Tibial nerve (tissue), 4 donors: Measurements from ENCODE around the gene PANX2.

ENCODE experiments used
- CTCF ChIP-seq, 5 experiments: fragments of 200-600 bp in 3 of 5; fragments of 450-650 bp in 2 of 5; sonication (generic) in 3 of 5; IDR thresholded peaks; one replicate each; pipeline ENCODE4 v1.5.1; 2016 to 2019; ENCODE audit warnings: antibody characterized with exemption in 5 of 5, mild to moderate bottlenecking in 3 of 5, moderate library complexity in 2 of 5
- EP300 ChIP-seq, 2 donors: sonication (generic); formaldehyde crosslinking; IDR thresholded peaks; one replicate each; pipeline ENCODE4 v1.6.1; 2017; ENCODE audit warnings: antibody characterized with exemption in 2 of 2, mild to moderate bottlenecking in 1 of 2
- POLR2A ChIP-seq, 2 donors: fragments of 450-650 bp; IDR thresholded peaks; one replicate each; pipeline ENCODE4 v1.6.1; 2017; ENCODE audit warnings: antibody characterized with exemption in 2 of 2, mild to moderate bottlenecking in 2 of 2, moderate library complexity in 2 of 2

- no peak for TF ChIP-seq CTCF (IDR thresholded peaks at IDR 0.05)
- no peak for TF ChIP-seq POLR2A (IDR thresholded peaks at IDR 0.05)
- TF ChIP-seq EP300 (IDR thresholded peaks at IDR 0.05) = no peak
These were observed 57.8 kb downstream of the PANX2 start for GRCh38 chr22:50228366-50228765.
